M059J (cell line): ENCODE results near the gene CCDC136. TPM values are rescaled to one million over a fixed set of nuclear protein-coding genes. Genes with fewer than 3 reads are reported as not detected.

Source experiments
- DNase-seq: peaks from one replicate; pipeline ENCODE4 v3.0.0-alpha.2; 2012; ENCODE audit warnings: low read depth
- total RNA-seq: library from RNA; depleted of rRNA; stranded (reverse); fragments of >200 nt; shearing (Covaris generic); gene quantifications from 2 replicates; pipeline ENCODE4 v1.2.3, GENCODE V29; 2014

CCDC136 gene
- total RNA-seq, 1 experiment from 2014 or later: 5.7 TPM

GRCh38 chr7:128805225-128805624 is 13.5 kb downstream of the CCDC136 start:
- no peak for DNase-seq

DNA sequence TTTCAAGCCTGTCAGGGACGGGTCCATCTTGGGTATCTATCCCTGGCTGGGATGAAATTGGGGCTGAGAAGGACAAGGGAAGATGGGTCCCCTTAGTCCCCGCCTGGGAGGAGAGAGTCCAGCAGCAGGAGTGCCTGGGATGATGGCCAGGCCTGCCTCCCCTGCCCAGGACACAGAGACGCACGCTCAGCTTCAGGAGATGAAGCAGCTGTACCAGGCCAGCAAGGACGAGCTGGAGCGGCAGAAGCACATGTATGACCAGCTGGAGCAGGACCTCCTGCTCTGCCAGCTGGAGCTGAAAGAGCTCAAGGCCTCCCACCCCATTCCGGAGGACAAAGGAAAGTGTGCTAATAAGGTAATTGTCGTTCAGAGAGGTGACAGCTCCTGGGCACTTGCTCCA is 15.4 kb downstream of the CCDC136 start:
- no peak for DNase-seq

- no peak for DNase-seq
These were observed 17.6 kb downstream of the CCDC136 start for GRCh38 chr7:128809363-128809762.

DNA sequence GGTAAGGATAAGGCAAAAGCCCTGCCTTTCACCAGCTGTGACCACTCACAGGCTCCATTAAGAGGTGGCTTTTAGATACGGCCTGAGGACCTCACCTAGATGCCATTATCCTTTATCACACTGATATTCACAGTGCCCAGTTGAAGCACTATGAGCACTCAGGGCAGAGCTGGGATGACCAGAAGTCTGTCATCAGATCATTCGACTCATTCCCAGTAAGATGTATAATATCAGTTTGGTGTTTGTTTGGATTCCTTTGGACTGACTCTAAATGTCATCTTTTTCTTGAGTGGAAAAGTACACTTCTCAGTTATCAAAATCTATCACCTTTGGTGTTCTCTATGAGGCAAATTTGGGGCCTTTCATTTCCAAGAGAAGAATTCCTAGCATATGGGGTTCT is 18.7 kb downstream of the CCDC136 start:
- no peak for DNase-seq

GRCh38 chr7:128810997-128811396 is 19.2 kb downstream of the CCDC136 start:
- DNase-seq: no peak

- DNase-seq: no peak
These were observed 20.1 kb downstream of the CCDC136 start for GRCh38 chr7:128811631-128812430.

DNA sequence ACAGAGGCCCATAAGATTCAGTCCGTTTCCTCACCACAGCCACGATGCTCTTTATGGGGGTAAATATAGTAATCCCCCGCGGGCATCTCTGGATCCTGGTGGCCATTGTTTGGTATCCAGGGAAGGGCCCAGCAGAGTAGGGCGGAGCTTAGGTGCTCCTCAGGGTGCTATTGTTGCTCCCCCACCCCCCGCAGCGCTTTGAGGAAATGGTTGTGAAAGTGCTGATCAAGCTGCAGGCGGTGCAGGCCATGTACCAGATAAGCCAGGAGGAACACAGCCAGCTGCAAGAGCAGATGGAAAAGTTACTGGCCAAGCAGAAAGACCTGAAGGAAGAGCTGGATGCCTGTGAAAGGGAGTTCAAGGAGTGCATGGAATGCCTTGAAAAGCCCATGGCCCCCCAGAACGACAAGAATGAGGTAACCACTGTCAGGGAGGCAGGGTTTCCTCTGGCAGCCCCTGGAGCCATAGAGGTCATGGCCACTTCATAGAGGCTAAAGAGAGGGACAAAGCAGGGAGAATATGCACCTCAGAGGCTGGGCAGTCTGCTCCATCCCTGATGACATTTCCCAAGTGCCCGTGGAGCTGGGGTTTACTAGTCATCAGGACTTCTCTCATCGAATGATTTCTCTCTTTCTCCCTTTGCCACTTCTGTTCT is 20.9 kb downstream of the CCDC136 start:
- DNase-seq: no peak

DNA sequence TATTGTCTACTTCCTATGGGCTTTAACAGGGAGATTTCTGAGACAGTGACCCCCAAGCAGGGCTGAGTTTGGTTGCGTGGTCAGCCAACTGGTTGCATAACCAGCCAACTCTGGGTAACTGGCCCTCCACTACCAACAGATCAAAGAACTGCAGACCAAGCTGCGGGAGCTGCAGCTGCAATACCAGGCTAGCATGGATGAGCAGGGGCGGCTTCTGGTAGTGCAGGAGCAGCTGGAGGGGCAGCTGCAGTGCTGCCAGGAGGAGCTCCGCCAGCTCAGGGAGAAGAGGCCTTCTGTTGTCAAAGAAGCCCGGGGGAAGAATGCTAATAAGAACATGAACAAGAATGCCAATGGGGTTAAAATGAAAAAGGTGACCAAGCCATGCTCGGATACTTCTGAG is 22.7 kb downstream of the CCDC136 start:
- no peak for DNase-seq

DNA sequence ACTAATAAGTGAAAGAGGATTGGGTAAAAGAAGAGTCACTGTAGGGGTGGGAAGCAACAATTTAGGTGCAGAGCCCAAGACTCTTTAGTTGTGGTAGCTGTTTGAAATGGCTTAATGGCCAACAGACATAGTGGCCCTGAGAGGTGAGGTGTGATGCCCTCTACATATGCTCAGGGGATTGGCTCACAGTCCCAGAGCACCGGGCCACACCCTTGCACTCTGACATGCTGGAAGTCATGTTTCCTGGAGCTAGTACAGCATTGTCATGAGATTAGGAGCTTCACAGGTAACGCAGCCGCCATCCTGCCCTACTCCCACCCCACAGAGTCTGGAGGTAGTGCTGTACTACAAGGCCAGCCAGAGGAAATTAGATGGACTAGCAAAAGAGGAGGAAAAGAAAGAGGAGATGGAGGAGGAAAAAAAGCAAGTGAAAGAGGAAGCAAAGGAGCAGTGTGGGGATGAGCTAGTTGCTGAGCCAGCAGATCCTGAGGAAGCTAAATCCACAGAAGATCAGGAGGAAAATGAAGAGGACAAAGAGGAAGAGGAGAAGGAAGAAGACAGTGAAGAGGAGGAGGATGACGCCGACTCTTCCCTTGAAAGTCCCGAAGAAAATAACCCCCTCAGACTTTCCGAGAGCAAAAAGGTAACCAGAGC is 23.6 kb downstream of the CCDC136 start:
- no peak for DNase-seq

GRCh38 chr7:128818694-128819093 is 26.9 kb downstream of the CCDC136 start:
- DNase-seq: no peak

DNA sequence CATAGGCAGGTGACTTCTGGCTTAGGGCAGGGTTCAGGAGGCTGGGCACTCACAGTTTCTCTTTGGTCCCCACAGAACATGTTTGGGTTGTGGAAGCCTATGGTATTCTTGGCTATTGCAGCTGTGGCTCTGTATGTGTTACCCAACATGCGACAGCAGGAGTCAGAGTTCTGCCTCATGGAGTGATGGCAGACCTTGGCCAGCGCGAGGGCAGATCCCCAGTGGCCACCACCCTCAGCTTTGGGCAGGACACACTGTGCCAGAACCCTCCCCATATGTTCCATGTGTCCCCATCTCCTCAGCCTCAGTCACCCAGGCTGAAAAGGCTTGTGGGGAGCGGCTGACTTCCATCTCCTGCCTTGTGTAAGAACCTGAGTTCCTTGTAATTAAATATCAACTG is 30.0 kb downstream of the CCDC136 start:
- DNase-seq: no peak

- DNase-seq: no peak
These were observed 34.7 kb downstream of the CCDC136 start for GRCh38 chr7:128826512-128826911.

- no peak for DNase-seq
These were observed 35.1 kb downstream of the CCDC136 start for GRCh38 chr7:128826916-128827247.

- DNase-seq: peak; percentile 95
These were observed 35.6 kb downstream of the CCDC136 start for GRCh38 chr7:128827248-128827958.

GRCh38 chr7:128827971-128828711 is 36.4 kb downstream of the CCDC136 start:
- peak; percentile 92 for DNase-seq

GRCh38 chr7:128829391-128830166 is 37.8 kb downstream of the CCDC136 start:
- DNase-seq: peak; percentile 90

DNA sequence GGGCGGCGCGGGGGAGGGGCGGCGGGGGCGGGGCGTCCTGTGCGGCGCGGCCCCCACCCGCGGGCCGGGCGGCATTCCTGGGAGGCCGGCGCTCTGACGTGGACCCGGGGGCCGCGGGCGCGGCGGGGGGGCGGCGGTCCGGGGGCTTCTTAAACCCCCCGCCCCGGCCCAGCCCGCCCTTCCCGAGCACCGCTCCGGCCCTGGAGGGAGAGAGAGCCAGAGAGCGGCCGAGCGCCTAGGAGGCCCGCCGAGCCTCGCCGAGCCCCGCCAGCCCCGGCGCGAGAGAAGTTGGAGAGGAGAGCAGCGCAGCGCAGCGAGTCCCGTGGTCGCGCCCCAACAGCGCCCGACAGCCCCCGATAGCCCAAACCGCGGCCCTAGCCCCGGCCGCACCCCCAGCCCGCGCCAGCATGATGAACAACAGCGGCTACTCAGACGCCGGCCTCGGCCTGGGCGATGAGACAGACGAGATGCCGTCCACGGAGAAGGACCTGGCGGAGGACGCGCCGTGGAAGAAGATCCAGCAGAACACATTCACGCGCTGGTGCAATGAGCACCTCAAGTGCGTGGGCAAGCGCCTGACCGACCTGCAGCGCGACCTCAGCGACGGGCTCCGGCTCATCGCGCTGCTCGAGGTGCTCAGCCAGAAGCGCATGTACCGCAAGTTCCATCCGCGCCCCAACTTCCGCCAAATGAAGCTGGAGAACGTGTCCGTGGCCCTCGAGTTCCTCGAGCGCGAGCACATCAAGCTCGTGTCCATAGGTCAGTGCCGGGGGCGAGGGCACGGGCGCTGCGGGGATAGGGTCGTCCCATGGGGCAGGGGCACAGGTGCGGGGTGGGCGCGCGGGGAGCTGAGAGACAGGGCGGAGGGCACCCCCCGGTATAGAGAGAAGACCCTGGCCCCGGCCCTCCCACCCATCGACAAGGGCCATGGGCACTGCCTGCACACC is 38.7 kb downstream of the CCDC136 start, which contains the start of gene FLNC:
TSS of gene FLNC (plus strand) at position 176 of the 947 bp plus-strand sequence. CDS start at position 408, 232 bp downstream.
- peak; percentile 69 for DNase-seq

DNA sequence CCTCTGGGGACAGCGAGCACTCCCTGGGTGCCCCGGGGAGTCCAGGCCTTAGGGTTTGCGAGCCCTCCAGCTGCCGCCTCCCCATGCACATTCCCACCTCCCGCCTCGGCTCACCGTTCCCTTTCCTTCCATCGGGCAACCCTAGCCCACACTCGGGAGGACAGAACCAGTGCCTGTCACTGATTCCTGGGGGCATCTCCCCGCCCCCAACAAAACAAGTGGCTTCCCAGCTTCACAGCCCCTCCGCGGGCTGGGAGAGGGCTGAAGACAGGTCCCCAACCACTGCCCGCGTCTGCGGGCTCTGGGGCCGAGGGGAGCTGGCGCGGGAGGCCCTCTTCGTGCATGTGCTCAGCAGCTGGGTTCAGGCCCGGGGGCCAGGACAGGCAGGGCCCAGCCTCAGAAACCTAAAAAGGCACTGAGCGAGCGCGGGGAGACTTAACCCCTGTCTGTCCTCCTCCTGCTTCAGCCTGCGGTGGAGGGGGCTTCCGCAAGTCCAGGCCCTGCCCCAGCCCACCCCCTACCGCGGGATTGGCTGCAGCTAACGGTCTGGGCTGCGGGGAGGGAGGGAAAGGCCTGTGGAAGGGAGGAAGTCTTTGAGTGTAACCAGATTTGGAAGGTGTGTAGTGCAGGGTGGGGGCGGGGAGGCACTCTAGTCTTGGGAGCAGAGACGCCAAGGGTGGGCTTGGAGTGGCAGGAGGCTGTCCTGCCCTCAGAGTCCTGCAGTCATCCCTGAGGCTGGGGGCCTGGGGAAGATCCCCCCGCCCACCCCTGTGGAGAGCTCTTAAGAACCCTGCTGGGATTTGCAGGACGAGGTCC is 39.6 kb downstream of the CCDC136 start:
- DNase-seq: peak; percentile 75
